Measurements from ENCODE around the gene AGPAT3. TPM values are rescaled to one million over a fixed set of nuclear protein-coding genes. Genes with fewer than 3 reads are reported as not detected.
A peak's percentile ranks its signal among the peaks of the same experiment; 100 is the strongest.
"Not testable (repeated sequence)": the region's sequence is repeated elsewhere in the genome, so short reads cannot be mapped to it uniquely, and the experiment has no call there.

Gene AGPAT3, protein sequence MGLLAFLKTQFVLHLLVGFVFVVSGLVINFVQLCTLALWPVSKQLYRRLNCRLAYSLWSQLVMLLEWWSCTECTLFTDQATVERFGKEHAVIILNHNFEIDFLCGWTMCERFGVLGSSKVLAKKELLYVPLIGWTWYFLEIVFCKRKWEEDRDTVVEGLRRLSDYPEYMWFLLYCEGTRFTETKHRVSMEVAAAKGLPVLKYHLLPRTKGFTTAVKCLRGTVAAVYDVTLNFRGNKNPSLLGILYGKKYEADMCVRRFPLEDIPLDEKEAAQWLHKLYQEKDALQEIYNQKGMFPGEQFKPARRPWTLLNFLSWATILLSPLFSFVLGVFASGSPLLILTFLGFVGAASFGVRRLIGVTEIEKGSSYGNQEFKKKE
- 49.1 TPM for total RNA-seq

GRCh38 chr21:43864962-43865539 lies at the start of gene AGPAT3:
AGPAT3 (plus strand) TSS chr21:43865223; CDS start chr21:43959682, 94,459 bp downstream.
- no peak for ATAC-seq

- ATAC-seq = no peak
These were observed 49.0 kb upstream of the AGPAT3 start for GRCh38 chr21:43815991-43816390.

GRCh38 chr21:43816611-43817071 lies 48.4 kb upstream of the AGPAT3 start:
- ATAC-seq = no peak

GRCh38 chr21:43817157-43818086 lies 47.6 kb upstream of the AGPAT3 start:
- ATAC-seq = no peak

DNA sequence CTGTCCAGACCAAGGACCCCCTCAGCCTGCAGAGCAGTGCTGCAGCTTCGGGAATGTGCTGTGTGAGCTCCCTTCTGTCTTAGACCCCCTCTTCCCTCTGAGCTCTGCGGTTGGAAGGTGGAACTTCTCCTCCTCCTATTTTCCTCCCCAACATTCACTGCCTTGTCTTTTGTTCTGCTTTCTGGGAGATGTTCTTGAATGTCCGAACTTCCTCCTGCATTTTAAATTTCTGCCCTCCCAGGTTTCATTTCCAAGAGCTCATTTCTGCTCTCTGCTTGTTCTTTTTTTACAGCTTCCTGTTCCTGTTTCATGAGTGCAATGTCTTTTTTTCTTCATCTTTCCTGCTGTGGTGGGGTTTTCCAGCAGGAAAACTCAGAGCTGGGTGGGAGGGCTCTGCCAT lies 46.3 kb upstream of the AGPAT3 start:
- ATAC-seq = no peak

DNA sequence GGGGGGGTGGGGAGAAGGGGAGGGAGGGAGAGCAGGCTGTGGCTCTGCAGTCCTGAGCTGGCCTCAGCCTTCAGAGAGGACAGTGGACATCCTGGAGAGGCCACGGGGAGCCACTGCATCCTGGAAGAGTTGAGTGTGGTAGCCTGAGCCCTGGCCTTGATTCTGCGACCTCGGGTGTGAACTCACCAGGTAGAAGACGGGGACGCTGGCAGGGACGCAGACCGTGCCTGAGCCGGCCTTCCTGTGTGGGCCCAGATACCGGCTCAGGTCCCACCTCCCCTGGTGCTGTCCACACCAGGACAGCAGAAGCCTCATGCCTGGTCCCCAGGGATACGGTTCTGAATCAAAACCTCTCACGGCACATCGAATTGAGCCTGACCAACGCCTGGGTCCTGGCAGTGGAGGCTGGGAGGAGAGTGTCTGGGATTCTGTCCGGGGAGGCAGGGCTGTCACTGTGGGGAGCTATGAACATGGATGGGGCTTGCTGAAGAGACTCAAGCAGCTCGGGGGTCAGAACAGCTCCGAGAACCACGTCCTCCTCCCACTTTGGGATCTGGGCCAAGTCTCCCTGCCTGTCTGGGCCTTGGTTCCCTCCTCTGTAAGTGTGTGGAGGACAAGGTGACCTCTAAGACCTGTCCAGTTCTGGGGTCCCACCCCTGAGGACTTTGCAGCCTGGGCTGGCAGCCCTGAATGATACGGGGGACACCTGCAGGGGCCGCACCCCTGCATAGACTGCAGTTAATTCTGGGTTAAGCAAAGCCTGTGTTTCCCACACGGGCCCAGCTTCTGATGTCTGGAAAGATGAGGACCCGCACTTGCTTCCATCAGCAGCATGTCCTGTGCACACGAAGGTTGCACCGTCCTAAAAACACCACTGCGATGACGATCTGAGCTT lies 45.3 kb upstream of the AGPAT3 start:
- no peak for ATAC-seq

GRCh38 chr21:43820466-43820865 lies 44.6 kb upstream of the AGPAT3 start:
- ATAC-seq = no peak

GRCh38 chr21:43822166-43822565 lies 42.9 kb upstream of the AGPAT3 start:
- not testable (repeated sequence) for ATAC-seq

DNA sequence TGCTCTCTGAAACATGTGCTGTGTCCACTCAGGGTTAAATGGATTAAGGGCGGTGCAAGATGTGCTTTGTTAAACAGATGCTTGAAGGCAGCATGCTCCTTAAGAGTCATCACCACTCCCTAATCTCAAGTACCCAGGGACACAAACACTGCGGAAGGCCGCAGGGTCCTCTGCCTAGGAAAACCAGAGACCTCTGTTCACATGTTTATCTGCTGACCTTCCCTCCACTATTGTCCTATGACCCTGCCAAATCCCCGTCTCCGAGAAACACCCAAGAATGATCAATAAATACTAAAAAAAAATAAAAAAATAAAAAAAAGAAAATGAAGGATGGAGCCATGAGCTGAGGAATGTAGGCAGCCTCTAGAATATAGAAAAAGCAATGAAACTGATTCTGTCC lies 42.3 kb upstream of the AGPAT3 start:
- ATAC-seq = not testable (repeated sequence)

DNA sequence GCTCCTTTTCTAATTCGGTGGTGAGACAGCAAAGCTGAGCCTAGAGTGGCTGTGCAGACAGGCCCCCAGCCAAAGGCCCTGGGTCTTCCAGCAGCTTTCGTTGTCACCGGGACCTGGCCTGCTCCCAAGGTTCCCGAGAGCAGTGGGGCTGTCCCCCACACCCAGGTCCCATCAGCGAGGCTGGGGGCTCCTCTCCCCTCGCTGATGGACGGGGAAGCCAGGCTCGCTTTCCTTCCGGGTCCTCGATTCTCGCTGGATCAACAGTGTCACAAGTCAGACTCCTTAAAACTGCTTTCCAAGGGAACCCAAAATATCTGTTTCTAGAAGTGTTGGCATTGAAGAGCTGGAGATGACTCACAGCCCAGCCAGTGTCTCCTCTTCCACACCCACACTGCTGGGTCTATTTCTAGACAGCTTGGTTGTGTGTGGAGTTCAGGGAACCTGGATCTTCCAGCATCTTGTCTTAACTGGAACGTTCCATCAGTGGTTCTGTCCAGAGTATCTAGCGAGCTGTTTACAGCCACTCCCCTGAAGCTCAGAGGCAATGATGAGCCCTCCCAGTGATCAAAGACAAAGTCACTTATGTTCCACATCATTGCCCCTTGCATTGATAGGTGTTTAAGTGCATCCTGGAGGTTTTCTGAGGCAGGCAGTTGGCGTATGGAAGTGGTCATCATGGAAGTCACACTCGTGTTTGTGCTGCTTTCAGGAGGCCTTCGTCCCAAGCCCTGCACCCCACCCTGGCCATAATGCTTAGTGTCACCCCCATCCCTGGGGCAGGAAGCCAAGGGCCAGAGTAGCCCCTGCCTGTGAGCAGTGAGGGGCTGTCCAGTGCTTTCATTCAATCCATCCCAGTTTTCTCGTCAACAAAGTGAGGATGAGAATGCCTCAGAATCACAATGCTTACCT lies 40.4 kb upstream of the AGPAT3 start:
- ATAC-seq = peak; percentile 50

DNA sequence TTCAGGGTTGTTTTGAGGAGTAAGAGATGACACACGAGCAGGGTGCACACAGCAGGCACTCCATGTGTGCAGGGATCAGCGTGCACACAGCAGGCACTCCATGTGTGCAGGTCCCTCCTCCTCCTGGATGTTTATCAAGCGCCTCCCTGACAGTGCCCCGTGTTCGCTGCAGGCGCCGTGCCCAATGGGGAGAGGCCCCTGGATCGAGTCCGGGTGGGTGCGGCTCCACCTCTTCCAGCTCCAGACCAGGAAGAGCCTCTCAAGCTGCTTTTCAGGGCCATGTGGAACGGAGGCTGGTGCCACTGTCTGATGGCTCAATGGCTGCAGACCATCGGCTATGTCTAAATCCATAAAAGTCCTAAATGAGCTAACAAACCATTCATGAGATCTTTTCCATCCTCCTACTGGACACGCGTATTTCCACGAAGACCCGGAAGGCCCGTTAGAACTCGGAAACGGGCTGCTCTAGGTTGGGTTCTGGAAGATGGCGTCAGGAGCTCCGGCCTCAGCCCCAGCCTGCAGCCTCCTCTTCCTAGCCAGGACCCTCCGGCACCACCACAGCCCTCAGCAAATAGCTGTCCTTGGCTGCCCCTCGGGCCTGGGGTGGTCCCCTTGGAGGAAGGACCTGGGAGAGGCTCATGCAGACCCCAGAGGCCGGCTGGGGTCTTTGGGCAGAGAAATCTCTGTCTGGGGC lies 39.6 kb upstream of the AGPAT3 start:
- ATAC-seq = peak; percentile 47

GRCh38 chr21:43825936-43826622 lies 38.9 kb upstream of the AGPAT3 start:
- ATAC-seq = peak; percentile 27

- ATAC-seq = peak; percentile 9
These were observed 38.4 kb upstream of the AGPAT3 start for GRCh38 chr21:43826623-43826974.

- peak; percentile 56 for ATAC-seq
These were observed 37.9 kb upstream of the AGPAT3 start for GRCh38 chr21:43827015-43827611.

DNA sequence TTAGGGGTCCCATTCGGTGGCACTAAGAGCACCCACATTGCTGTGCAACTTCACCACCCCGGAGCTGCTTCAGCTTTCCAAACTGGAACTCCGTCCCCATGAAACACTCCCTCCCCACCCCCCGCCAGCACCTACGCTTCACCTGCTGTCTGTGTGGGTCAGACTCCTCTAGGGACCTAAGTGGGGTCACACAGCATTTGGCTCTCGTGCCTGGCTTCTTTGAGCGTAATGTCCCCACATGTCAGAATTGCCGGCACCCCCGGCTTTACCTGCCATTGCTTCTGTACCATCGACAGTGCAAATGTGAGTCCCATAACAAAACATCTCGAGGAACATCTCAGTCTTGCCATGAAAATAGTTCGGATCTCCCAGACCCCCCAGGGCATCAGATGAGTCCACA lies 35.9 kb upstream of the AGPAT3 start:
- ATAC-seq = no peak

DNA sequence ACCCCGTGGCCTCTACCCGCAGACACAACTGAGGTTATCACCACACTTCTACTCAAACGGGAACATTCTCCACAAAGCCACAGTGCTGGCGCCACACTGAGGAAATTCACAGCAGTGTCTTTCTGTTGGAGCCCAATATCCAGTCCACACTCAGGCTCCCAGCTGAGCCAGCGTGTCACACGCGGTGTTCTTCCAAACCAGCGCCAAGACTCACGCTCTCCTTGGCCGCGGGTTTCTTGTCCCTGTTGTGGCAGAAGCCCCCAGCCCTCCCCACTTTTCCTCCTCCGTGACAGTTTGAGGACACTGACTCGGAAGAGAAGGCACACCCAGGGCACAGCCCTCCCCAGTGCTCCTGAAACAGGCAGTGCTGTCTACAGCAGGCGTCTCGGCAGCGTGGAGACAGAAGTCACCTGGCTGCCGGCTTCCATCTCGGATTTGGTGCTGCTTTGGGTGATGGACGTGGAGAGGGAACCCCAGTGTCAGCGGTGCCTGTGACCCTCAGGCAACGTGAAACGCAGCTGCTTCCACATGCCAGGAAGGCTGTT lies 35.4 kb upstream of the AGPAT3 start:
- no peak for ATAC-seq

DNA sequence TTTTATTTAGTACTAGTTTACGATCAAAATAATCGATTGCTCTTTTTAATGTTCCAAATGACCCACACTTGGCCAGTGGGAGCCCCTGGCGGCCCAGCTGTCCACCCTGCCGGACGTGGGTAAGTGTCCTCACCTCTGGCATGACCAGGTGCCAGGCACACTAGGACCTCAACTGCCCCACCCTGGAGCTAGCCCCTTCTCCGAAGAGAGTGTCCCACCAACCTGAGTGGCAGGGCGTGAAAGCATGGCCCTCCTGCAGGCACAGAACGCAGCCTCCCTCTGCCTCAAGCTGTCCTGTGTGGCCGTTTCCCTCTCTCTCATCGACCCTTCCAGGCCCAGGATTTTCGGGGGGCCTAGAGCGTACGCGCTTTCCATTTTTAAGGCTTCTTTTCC lies 32.9 kb upstream of the AGPAT3 start:
- no peak for ATAC-seq

GRCh38 chr21:43832648-43833047 lies 32.4 kb upstream of the AGPAT3 start:
- no peak for ATAC-seq

Data from esophagus mucosa (tissue), 1 donor.